ENCODE measurements around the gene CXCR5. TPM values are rescaled to one million over a fixed set of nuclear protein-coding genes. Genes with fewer than 3 reads are reported as not detected.

The CXCR5 gene
- total and polyA plus RNA-seq, 2 donors (not counting 1 experiment from before 2014, with no cell fraction given), result not detected

DNA sequence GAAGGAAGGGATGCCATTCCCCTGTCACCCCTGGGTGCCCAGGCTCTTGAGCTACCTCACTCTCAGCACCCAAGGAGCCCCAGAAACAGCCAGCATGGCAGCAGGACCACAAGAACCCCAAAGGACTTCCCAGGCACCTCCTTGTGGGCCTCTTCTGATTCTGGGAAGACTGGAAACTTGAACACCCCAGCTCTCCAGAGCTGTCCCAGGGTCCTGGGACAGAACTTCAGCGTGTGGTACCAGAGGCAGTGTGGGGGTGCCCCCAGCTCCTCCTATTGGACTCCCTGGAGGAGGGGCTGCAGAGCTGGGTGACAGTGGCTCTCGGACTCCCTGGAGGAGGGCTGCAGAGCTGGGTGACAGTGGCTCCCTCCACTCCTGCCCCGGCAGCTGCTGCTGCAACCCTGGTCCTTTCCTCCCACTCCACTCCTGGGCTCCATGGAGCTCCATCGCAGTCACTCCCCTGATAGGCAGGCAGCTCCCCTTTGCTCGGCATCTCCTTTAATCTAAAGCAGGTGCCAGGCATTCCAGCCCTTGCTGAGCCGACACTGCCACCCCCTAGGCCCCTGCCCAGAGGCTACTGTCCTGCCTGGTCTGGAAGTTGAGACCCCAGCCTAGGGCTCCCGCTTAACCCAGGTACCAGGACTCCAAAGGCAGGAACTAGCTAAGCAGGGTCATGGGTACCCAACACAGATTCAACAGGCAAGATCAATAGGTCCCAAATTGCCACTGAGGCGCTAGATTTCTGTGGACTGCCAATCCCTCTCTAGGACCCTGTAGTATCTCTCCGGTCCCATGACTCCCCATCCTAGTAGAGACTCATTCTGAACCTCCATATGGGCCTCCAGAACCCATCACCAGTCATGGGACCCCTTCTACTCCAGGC lies 39.3 kb downstream of the CXCR5 start:
- no peaks in the 10 kb centered on the region for H3K36me3 ChIP-seq (ENCODE audit: control insufficient read depth, insufficient read depth, low read length)
- H3K9me3 ChIP-seq (ENCODE audit: control insufficient read depth, insufficient read depth, low read depth, low read length), result no peaks in the 10 kb centered on the region
- H3K4me3 ChIP-seq (replicated peaks in 1 of 4; ENCODE audit: control extremely low read depth in 1 of 4, insufficient read depth in 1 of 4, low read depth in 3 of 4, low read length in 4 of 4), result peak overlapping the region; percentile 89 to 99 (median 94)
- peak overlapping the region; percentile 96 for H3K4me2 ChIP-seq (ENCODE audit: extremely low read depth, insufficient read depth, low read length)
- H2AFZ ChIP-seq (ENCODE audit: low read length), result no peak overlapping the region
- H4K20me1 ChIP-seq (ENCODE audit: control insufficient read depth, extremely low read depth, insufficient read depth, low read length), result no peaks in the 10 kb centered on the region
- H3K27me3 ChIP-seq (ENCODE audit: control insufficient read depth, insufficient read depth, low read length), result no peaks in the 10 kb centered on the region
- H3K79me2 ChIP-seq (ENCODE audit: control insufficient read depth, insufficient read depth, low read length), result peaks cover 65% of the 10 kb centered on the region
- H3K27ac ChIP-seq (ENCODE audit: insufficient read depth, low read length), result peak overlapping the region; percentile 99
- DNase-seq (ENCODE audit: low read depth in 2 of 2), result no peak
- H3K9ac ChIP-seq (ENCODE audit: insufficient read depth, low read length), result peak overlapping the region; percentile 91
- TF ChIP-seq CTCF (conservative IDR thresholded peaks at IDR 0.05 in 1 of 2, IDR thresholded peaks at IDR 0.05 in 1 of 2; ENCODE audit: low read depth in 1 of 2, low read length in 2 of 2) (no peak), EZH2 (IDR thresholded peaks at IDR 0.05; ENCODE audit: low read length, missing control alignments) (no peak)
- peaks cover 29% of the 10 kb centered on the region for H3K4me1 ChIP-seq (ENCODE audit: control insufficient read depth, extremely low read depth, insufficient read depth, low read length)

GRCh38 chr11:118923721-118924587 lies 40.3 kb downstream of the CXCR5 start:
- DNase-seq (ENCODE audit: low read depth in 2 of 2), result no peak
- peak overlapping the region; percentile 96 for H3K4me2 ChIP-seq (ENCODE audit: extremely low read depth, insufficient read depth, low read length)
- H3K79me2 ChIP-seq (ENCODE audit: control insufficient read depth, insufficient read depth, low read length), result peaks cover 61% of the 10 kb centered on the region
- no peak for TF ChIP-seq CTCF (conservative IDR thresholded peaks at IDR 0.05 in 1 of 2, IDR thresholded peaks at IDR 0.05 in 1 of 2; ENCODE audit: low read depth in 1 of 2, low read length in 2 of 2)
- no peaks in the 10 kb centered on the region for H3K36me3 ChIP-seq (ENCODE audit: control insufficient read depth, insufficient read depth, low read length)
- H3K4me3 ChIP-seq (replicated peaks in 1 of 4; ENCODE audit: control extremely low read depth in 1 of 4, insufficient read depth in 1 of 4, low read depth in 3 of 4, low read length in 4 of 4), result peak overlapping the region; percentile 89 to 99 (median 94)
- peak overlapping the region; percentile 99 for H3K27ac ChIP-seq (ENCODE audit: insufficient read depth, low read length)
- H4K20me1 ChIP-seq (ENCODE audit: control insufficient read depth, extremely low read depth, insufficient read depth, low read length), result no peaks in the 10 kb centered on the region
- H3K27me3 ChIP-seq (ENCODE audit: control insufficient read depth, insufficient read depth, low read length), result no peaks in the 10 kb centered on the region
- H2AFZ ChIP-seq (ENCODE audit: low read length), result no peak overlapping the region
- peaks cover 30% of the 10 kb centered on the region for H3K4me1 ChIP-seq (ENCODE audit: control insufficient read depth, extremely low read depth, insufficient read depth, low read length)
- no peaks in the 10 kb centered on the region for H3K9me3 ChIP-seq (ENCODE audit: control insufficient read depth, insufficient read depth, low read depth, low read length)
- peak overlapping the region; percentile 91 for H3K9ac ChIP-seq (ENCODE audit: insufficient read depth, low read length)
